Ishikawa (cell line): ENCODE data around the gene AGAP1.

Source experiments
- CEBPB ChIP-seq: IDR thresholded peaks from 2 replicates; pipeline ENCODE4 v1.6.1; 2012
- CREB1 ChIP-seq: IDR thresholded peaks from 2 replicates; pipeline ENCODE4 v1.6.1; 2012; ENCODE audit warnings: low read depth
- EGR1 ChIP-seq: IDR thresholded peaks from 2 replicates; pipeline ENCODE4 v1.6.1; 2012
- EP300 ChIP-seq: IDR thresholded peaks from 2 replicates; pipeline ENCODE4 v1.6.1; 2012; ENCODE audit warnings: borderline replicate concordance
- FOXM1 ChIP-seq: IDR thresholded peaks from 2 replicates; pipeline ENCODE4 v1.6.1; 2012; ENCODE audit warnings: low read depth, borderline replicate concordance
- MAX ChIP-seq: IDR thresholded peaks from 2 replicates; pipeline ENCODE4 v1.6.1; 2012
- NFIC ChIP-seq: IDR thresholded peaks from 2 replicates; pipeline ENCODE4 v1.6.1; 2012
- RAD21 ChIP-seq: IDR thresholded peaks from 2 replicates; pipeline ENCODE4 v1.6.1; 2012; ENCODE audit warnings: low read depth
- REST ChIP-seq: IDR thresholded peaks from 2 replicates; pipeline ENCODE4 v1.6.1; 2012; ENCODE audit warnings: low read depth, mild to moderate bottlenecking
- TAF1 ChIP-seq: IDR thresholded peaks from 2 replicates; pipeline ENCODE4 v1.6.1; 2012; ENCODE audit warnings: low read depth, mild to moderate bottlenecking
- TCF12 ChIP-seq: IDR thresholded peaks from 2 replicates; pipeline ENCODE4 v1.6.1; 2012; ENCODE audit warnings: low read depth
- TEAD4 ChIP-seq: IDR thresholded peaks from 2 replicates; pipeline ENCODE4 v1.6.1; 2012
- USF1 ChIP-seq: IDR thresholded peaks from 2 replicates; pipeline ENCODE4 v1.6.1; 2012
- YY1 ChIP-seq: IDR thresholded peaks from 2 replicates; pipeline ENCODE4 v1.6.1; 2012; ENCODE audit warnings: low read depth
- ZBTB7A ChIP-seq: IDR thresholded peaks from 2 replicates; pipeline ENCODE4 v1.6.1; 2012; ENCODE audit warnings: low read depth

Gene AGAP1

GRCh38 chr2:236169151-236169721 lies 675.4 kb downstream of the AGAP1 start:
- no peak for TF ChIP-seq TEAD4
- no peak for TF ChIP-seq YY1
- no peak for TF ChIP-seq ZBTB7A
- no peak for TF ChIP-seq USF1
- TF ChIP-seq CREB1: no peak
- no peak for TF ChIP-seq NFIC
- no peak for TF ChIP-seq CEBPB
- TF ChIP-seq FOXM1: no peak
- TF ChIP-seq TAF1: no peak
- no peak for TF ChIP-seq RAD21
- no peak for TF ChIP-seq REST
- no peak for TF ChIP-seq EP300
- no peak for TF ChIP-seq MAX
- no peak for TF ChIP-seq EGR1
- TF ChIP-seq TCF12: no peak

GRCh38 chr2:236169741-236170589 lies 676.1 kb downstream of the AGAP1 start:
- TF ChIP-seq USF1 (no peak), RAD21 (no peak), CEBPB (no peak), TCF12 (no peak), TEAD4 (no peak), NFIC (no peak), REST (no peak), EGR1 (no peak), CREB1 (no peak), FOXM1 (no peak), TAF1 (no peak), MAX (no peak), ZBTB7A (no peak), YY1 (no peak), EP300 (no peak)

- TF ChIP-seq MAX (no peak), FOXM1 (no peak), REST (no peak), TCF12 (no peak), USF1 (no peak), NFIC (no peak), CREB1 (no peak), TAF1 (no peak), ZBTB7A (no peak), EGR1 (no peak), YY1 (no peak), RAD21 (no peak), TEAD4 (no peak), CEBPB (no peak), EP300 (no peak)
These were observed 676.8 kb downstream of the AGAP1 start for GRCh38 chr2:236170590-236171165.
